SK-N-SH (cell line): Measurements from ENCODE around the gene CMTM1. TPM values are rescaled to one million over a fixed set of nuclear protein-coding genes. Genes with fewer than 3 reads are reported as not detected.

Experiments used
- CTCF ChIA-PET: fragments of 300-600, 350-600 bp; formaldehyde crosslinking; extraction: SDS; loops from one replicate; lab custom pipeline; 2021; lab: Yijun Ruan, JAX
- POLR2A ChIA-PET: fragments of 350-600 bp; sonication (Branson Sonifier 250); formaldehyde crosslinking; extraction: SDS; loops from one replicate; lab custom pipeline; 2020; ENCODE audit warnings: antibody characterized with exemption, inconsistent platforms; lab: Yijun Ruan, JAX
- DNase-seq: peaks from one replicate; pipeline ENCODE4 v3.0.0; 2012
- H2AFZ ChIP-seq: fragments of 200-600 bp; sonication (generic); 2 replicates; pipeline ENCODE4 v1.8.1; 2016; ENCODE audit warnings: antibody characterized with exemption, mild to moderate bottlenecking, low read depth
- H3F3A ChIP-seq: fragments of 200-600 bp; sonication (generic); replicated peaks from 2 replicates; pipeline ENCODE3; 2016; ENCODE audit warnings: antibody characterized with exemption, mild to moderate bottlenecking; ENCODE audit not compliant: insufficient read depth
- H3K27ac ChIP-seq, 2 experiments: fragments of 200-500 bp in 1 of 2; fragments of 200-600 bp in 1 of 2; sonication (Bioruptor generic) in 1 of 2; sonication (generic), shearing (Covaris generic) in 1 of 2; 2 replicates each; pipeline versions ENCODE4 v1.5.1 to v1.6.1; 2014 to 2016; ENCODE audit warnings: low read depth in 2 of 2, inconsistent platforms in 1 of 2, low read length in 1 of 2, mild to moderate bottlenecking in 1 of 2, mixed read lengths in 1 of 2
- H3K27me3 ChIP-seq: fragments of 200-600 bp; sonication (generic), shearing (Covaris generic); 2 replicates; pipeline ENCODE4 v1.6.1; 2016; ENCODE audit warnings: mixed run types; ENCODE audit not compliant: insufficient read depth
- H3K36me3 ChIP-seq, 2 experiments: fragments of 200-500 bp in 1 of 2; fragments of 200-600 bp in 1 of 2; sonication (Bioruptor generic) in 1 of 2; sonication (generic) in 1 of 2; replicated peaks in 1 of 2; 2 replicates each; pipeline versions ENCODE3 to v1.5.1; 2014 to 2016; ENCODE audit warnings: low read length in 1 of 2, mild to moderate bottlenecking in 1 of 2; ENCODE audit not compliant: insufficient read depth in 2 of 2, control insufficient read depth in 1 of 2
- H3K4me1 ChIP-seq, 2 experiments: fragments of 200-500 bp in 1 of 2; fragments of 200-600 bp in 1 of 2; sonication (Bioruptor generic) in 1 of 2; sonication (generic), shearing (Covaris generic) in 1 of 2; 2 replicates each; pipeline versions ENCODE4 v1.5.1 to v1.6.1; 2014 to 2016; ENCODE audit warnings: low read depth in 1 of 2, low read length in 1 of 2, mixed run types in 1 of 2; ENCODE audit not compliant: insufficient read depth in 2 of 2, control insufficient read depth in 1 of 2
- H3K4me2 ChIP-seq: fragments of 200-600 bp; sonication (generic), shearing (Covaris generic); 2 replicates; pipeline ENCODE4 v1.6.1; 2017; ENCODE audit warnings: mixed run types
- H3K4me3 ChIP-seq, 2 experiments: fragments of 200-500 bp in 1 of 2; fragments of 200-600 bp in 1 of 2; sonication (Bioruptor generic) in 1 of 2; sonication (generic), shearing (Covaris generic) in 1 of 2; 2 replicates each; pipeline versions ENCODE4 v1.5.1 to v1.8.1; 2014 to 2016; ENCODE audit warnings: low read depth in 2 of 2, inconsistent platforms in 1 of 2, low read length in 1 of 2, mild to moderate bottlenecking in 1 of 2, mixed read lengths in 1 of 2, moderate library complexity in 1 of 2
- H3K79me2 ChIP-seq: fragments of 200-600 bp; sonication (generic); 2 replicates; pipeline ENCODE4 v1.8.1; 2017; ENCODE audit warnings: mild to moderate bottlenecking; ENCODE audit not compliant: insufficient read depth
- H3K9ac ChIP-seq: fragments of 200-600 bp; sonication (generic); 2 replicates; pipeline ENCODE4 v1.6.1; 2017; ENCODE audit warnings: mixed run types
- H3K9me2 ChIP-seq: fragments of 200-600 bp; sonication (generic); 2 replicates; pipeline ENCODE4 v1.6.1; 2017; ENCODE audit warnings: mixed run types
- H3K9me3 ChIP-seq: fragments of 200-600 bp; sonication (generic); 2 replicates; pipeline ENCODE4 v1.6.1; 2017; ENCODE audit warnings: mixed run types, mild to moderate bottlenecking, moderate library complexity
- H4K20me1 ChIP-seq: fragments of 200-600 bp; sonication (generic); 2 replicates; pipeline ENCODE4 v1.6.1; 2017; ENCODE audit warnings: mild to moderate bottlenecking, mixed run types; ENCODE audit not compliant: insufficient read depth
- CTCF ChIP-seq: fragments of 200-600 bp; sonication (generic); IDR thresholded peaks from 2 replicates; pipeline ENCODE4 v1.6.1; 2017; ENCODE audit warnings: antibody characterized with exemption, mild to moderate bottlenecking, moderate library complexity
- ELF1 ChIP-seq: IDR thresholded peaks from 2 replicates; pipeline ENCODE4 v1.4.0; 2012
- EP300 ChIP-seq, 2 experiments: IDR thresholded peaks; 2 replicates each; pipeline versions ENCODE4 v1.4.0 to v1.6.1; 2012; ENCODE audit warnings: borderline replicate concordance in 1 of 2, low read depth in 1 of 2, low read length in 1 of 2
- GABPA ChIP-seq: IDR thresholded peaks from 2 replicates; pipeline ENCODE4 v1.4.0; 2012; ENCODE audit warnings: low read depth, mild to moderate bottlenecking
- GATA2 ChIP-seq: sonication (generic); formaldehyde crosslinking; IDR thresholded peaks from 2 replicates; pipeline ENCODE4 v1.5.0; 2020; ENCODE audit warnings: mild to moderate bottlenecking, missing genetic modification reagents
- MAX ChIP-seq: IDR thresholded peaks from 2 replicates; pipeline ENCODE4 v1.4.0; 2012; ENCODE audit warnings: low read depth
- MEF2A ChIP-seq: IDR thresholded peaks from 2 replicates; pipeline ENCODE4 v1.4.0; 2012; ENCODE audit warnings: low read depth, borderline replicate concordance
- NRF1 ChIP-seq: IDR thresholded peaks from 2 replicates; pipeline ENCODE4 v1.6.1; 2012; ENCODE audit warnings: low read depth, mild to moderate bottlenecking, low read length
- RAD21 ChIP-seq: IDR thresholded peaks from 2 replicates; pipeline ENCODE4 v1.6.1; 2012; ENCODE audit warnings: mild to moderate bottlenecking, low read length
- RCOR1 ChIP-seq: fragments of 150-350 bp; IDR thresholded peaks from 2 replicates; pipeline ENCODE4 v1.6.1; 2017; ENCODE audit warnings: antibody characterized with exemption, low read length
- REST ChIP-seq: IDR thresholded peaks from 2 replicates; pipeline ENCODE4 v1.6.1; 2012; ENCODE audit warnings: mild to moderate bottlenecking, low read depth, low read length, moderate library complexity
- YY1 ChIP-seq: IDR thresholded peaks from 2 replicates; pipeline ENCODE4 v1.4.0; 2012; ENCODE audit warnings: low read depth, mild to moderate bottlenecking
- ZBTB33 ChIP-seq: IDR thresholded peaks from 2 replicates; pipeline ENCODE4 v1.4.0; 2012; ENCODE audit warnings: low read depth, borderline replicate concordance
- WGBS: methylation state at CpG from one replicate; pipeline ENCODE4 v1.1.6; 2017; ENCODE audit warnings: low lambda C conversion rate; 5-methylcytosine and 5-hydroxymethylcytosine counted together
- polyA plus RNA-seq, 3 experiments: library from polyadenylated mRNA; depleted of rRNA; stranded (reverse); fragments of >200 nt; gene quantifications; 2 replicates each; pipeline ENCODE4 v1.2.3, GENCODE V29; 2012

Gene CMTM1
- polyA plus RNA-seq, 1 of the 3 experiments (the other 2 are of a cell fraction) = 3.7 TPM

DNA sequence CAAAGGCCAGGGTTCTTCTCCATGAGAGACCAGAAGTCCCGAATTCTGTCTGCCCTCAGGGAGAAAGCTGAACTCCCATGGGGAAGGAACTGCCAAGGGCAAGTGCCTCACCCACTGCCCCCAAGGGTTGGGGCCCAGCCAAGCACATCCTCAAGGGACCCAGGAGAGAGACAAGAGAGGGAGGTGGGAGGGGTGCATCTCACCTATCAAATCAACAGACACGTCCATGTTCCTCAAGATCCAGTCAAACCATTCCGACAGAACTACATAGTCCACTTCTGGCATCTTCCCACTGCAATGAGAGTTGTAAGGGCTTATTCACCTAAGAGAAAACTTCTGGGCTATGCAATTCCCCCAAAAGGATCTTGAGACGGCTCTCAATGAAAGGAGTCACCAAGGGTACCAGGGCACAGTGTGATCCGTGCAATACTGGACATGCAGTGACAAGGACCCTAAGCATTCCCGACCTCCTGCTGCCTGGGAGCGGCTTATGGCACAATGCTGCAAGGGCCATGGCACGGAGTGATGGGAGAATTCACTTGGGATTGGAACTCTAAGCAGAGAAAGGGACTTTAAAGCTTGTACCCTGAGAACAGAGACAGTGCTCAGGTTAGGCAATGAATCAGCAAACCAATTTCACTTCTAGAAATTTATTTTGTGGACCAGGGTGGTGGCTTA lies 48.5 kb upstream of the CMTM1 start:
- peaks cover 15 to 22% of the 10 kb centered on the region in 2 experiments; a peak in 3 of 4 replicates for H3K4me1 ChIP-seq
- H3K4me3 ChIP-seq = no peak overlapping the region
- CTCF ChIA-PET = interaction anchor here (2.6 kb wide), 1 partner anchor 111 kb away, joined by 8 read pairs; no protein-coding TSS in a partner anchor
- H3K9me2 ChIP-seq = no peaks in the 10 kb centered on the region
- peak overlapping the region; percentile 63 for H3K9ac ChIP-seq
- TF ChIP-seq ZBTB33 = no peak
- no peak for TF ChIP-seq NRF1
- TF ChIP-seq REST = no peak
- TF ChIP-seq, all 33 proteins: peak for 0
- no peaks in the 10 kb centered on the region for H3K27me3 ChIP-seq
- H2AFZ ChIP-seq = peak overlapping the region; percentile 53; the same call in 1 of the 2 replicates
- WGBS = 88% methylated on average over 8 of the region's 8 CpGs
- H3K9me3 ChIP-seq = no peaks in the 10 kb centered on the region
- no peak for DNase-seq
- no peaks in the 10 kb centered on the region for H3K36me3 ChIP-seq
- H3K79me2 ChIP-seq = no peaks in the 10 kb centered on the region
- H3K4me2 ChIP-seq = peak overlapping the region; percentile 72
- H3K27ac ChIP-seq = peak overlapping the region; percentile 89 to 94
- H3F3A ChIP-seq = peaks cover 15% of the 10 kb centered on the region
- no peaks in the 10 kb centered on the region for H4K20me1 ChIP-seq
- POLR2A ChIA-PET = no interaction called here

GRCh38 chr16:66519482-66520373 lies 46.5 kb upstream of the CMTM1 start:
- no peak overlapping the region for H2AFZ ChIP-seq
- TF ChIP-seq MEF2A = no peak
- no peak for TF ChIP-seq EP300 (IDR thresholded peaks at IDR 0.05; ENCODE audit: borderline replicate concordance in 1 of 2, low read depth in 1 of 2, low read length in 1 of 2)
- TF ChIP-seq MAX = no peak
- no peak for TF ChIP-seq RCOR1
- TF ChIP-seq ELF1 = no peak
- TF ChIP-seq GATA2 (CRISPR knock-in tag) = no peak
- no peak for TF ChIP-seq RAD21
- TF ChIP-seq YY1 = no peak
- TF ChIP-seq CTCF = no peak
- TF ChIP-seq GABPA = no peak
- POLR2A ChIA-PET = no interaction called here
- H3K79me2 ChIP-seq = no peaks in the 10 kb centered on the region
- no peaks in the 10 kb centered on the region for H3K9me3 ChIP-seq
- peaks cover 0 to 2% of the 10 kb centered on the region in 2 experiments for H3K36me3 ChIP-seq
- no peaks in the 10 kb centered on the region for H3K27me3 ChIP-seq
- H3F3A ChIP-seq = peaks cover 12% of the 10 kb centered on the region
- no peak overlapping the region for H3K4me2 ChIP-seq
- peaks cover 15 to 17% of the 10 kb centered on the region in 2 experiments; a peak in 3 of 4 replicates for H3K4me1 ChIP-seq
- H3K9ac ChIP-seq = no peak overlapping the region
- CTCF ChIA-PET = no interaction called here
- WGBS = 97% methylated on average over 10 of the region's 11 CpGs
- H3K27ac ChIP-seq = no peak overlapping the region
- H3K4me3 ChIP-seq = no peak overlapping the region
- H4K20me1 ChIP-seq = no peaks in the 10 kb centered on the region
- H3K9me2 ChIP-seq = no peaks in the 10 kb centered on the region
- no peak for DNase-seq
